ENCODE measurements around the gene N4BP2L2.

N4BP2L2 gene

GRCh38 chr13:32471187-32471922, 67.2 kb downstream of the N4BP2L2 start:
- no peak overlapping the region for H3K9ac ChIP-seq (ENCODE audit: low read depth, low read length)
- no peaks in the 10 kb centered on the region for H3K9me3 ChIP-seq (ENCODE audit: control insufficient read depth, insufficient read depth, low read length)
- H3K27ac ChIP-seq (ENCODE audit: low read depth, low read length), result no peak overlapping the region

GRCh38 chr13:32468502-32469142, 70.0 kb downstream of the N4BP2L2 start:
- H3K9me3 ChIP-seq (ENCODE audit: control insufficient read depth, insufficient read depth, low read length), result no peaks in the 10 kb centered on the region
- H3K9ac ChIP-seq (ENCODE audit: low read depth, low read length), result no peak overlapping the region
- H3K27ac ChIP-seq (ENCODE audit: low read depth, low read length), result no peak overlapping the region

More at GRCh38 chr13:32471187-32471922, 67.2 kb downstream of the N4BP2L2 start:
- no peaks in the 10 kb centered on the region for H3K27me3 ChIP-seq (ENCODE audit: control insufficient read depth, insufficient read depth, low read length)
- no peaks in the 10 kb centered on the region for H3K36me3 ChIP-seq (ENCODE audit: control insufficient read depth, insufficient read depth, low read length)
- H3K4me3 ChIP-seq (ENCODE audit: low read depth, low read length), result no peak overlapping the region
- no peaks in the 10 kb centered on the region for H3K4me1 ChIP-seq (ENCODE audit: control insufficient read depth, insufficient read depth, low read length)

DNA sequence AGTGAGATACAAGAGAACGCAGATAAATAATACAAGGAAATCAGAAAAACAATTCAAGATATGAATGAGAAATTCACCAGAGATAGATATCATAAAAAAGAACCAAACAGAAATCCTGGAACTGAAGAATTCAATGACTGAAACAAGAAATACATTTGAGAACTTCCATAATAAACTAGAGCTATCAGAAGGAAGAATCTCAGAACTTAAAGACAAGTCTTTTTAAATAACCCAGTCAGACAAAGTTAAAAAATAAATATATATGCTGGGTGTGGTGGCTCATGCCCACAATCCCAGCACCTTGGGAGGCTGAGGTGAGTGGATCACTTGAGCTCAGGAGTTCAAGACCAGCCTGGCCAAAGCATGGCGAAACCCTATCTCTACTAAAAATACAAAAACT, 82.0 kb downstream of the N4BP2L2 start:
- Histone ChIP-seq H3K27me3 (ENCODE audit: control insufficient read depth, insufficient read depth, low read length) (no peaks in the 10 kb centered on the region), H3K36me3 (ENCODE audit: control insufficient read depth, insufficient read depth, low read length) (no peaks in the 10 kb centered on the region), H3K27ac (ENCODE audit: low read depth, low read length) (no peak overlapping the region), H3K4me1 (ENCODE audit: control insufficient read depth, insufficient read depth, low read length) (no peaks in the 10 kb centered on the region), H3K9me3 (ENCODE audit: control insufficient read depth, insufficient read depth, low read length) (peaks cover 4% of the 10 kb centered on the region; the same call in 1 of the 2 replicates), H3K4me3 (ENCODE audit: low read depth, low read length) (no peak overlapping the region), H3K9ac (ENCODE audit: low read depth, low read length) (no peak overlapping the region)

More at GRCh38 chr13:32468502-32469142, 70.0 kb downstream of the N4BP2L2 start:
- Histone ChIP-seq H3K27me3 (ENCODE audit: control insufficient read depth, insufficient read depth, low read length) (no peaks in the 10 kb centered on the region), H3K4me1 (ENCODE audit: control insufficient read depth, insufficient read depth, low read length) (no peaks in the 10 kb centered on the region), H3K4me3 (ENCODE audit: low read depth, low read length) (no peak overlapping the region), H3K36me3 (ENCODE audit: control insufficient read depth, insufficient read depth, low read length) (no peaks in the 10 kb centered on the region)

DNA sequence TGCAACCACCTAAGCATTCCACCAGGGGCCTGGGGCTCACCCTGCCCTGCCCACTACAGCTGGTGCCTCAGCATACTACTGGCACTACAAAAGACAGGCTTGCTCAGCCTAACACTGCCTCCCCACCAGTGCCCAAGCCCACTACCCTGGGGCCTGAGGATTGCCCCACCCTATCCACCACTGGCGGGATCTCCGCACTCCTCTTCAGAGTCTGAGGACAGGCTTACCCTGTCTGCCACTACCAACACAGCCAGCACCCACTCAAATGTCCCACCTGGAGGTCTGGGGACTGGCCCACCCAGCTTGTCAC, 83.0 kb downstream of the N4BP2L2 start:
- H3K27me3 ChIP-seq (ENCODE audit: control insufficient read depth, insufficient read depth, low read length), result no peaks in the 10 kb centered on the region
- H3K9ac ChIP-seq (ENCODE audit: low read depth, low read length), result no peak overlapping the region
- no peaks in the 10 kb centered on the region for H3K36me3 ChIP-seq (ENCODE audit: control insufficient read depth, insufficient read depth, low read length)
- H3K9me3 ChIP-seq (ENCODE audit: control insufficient read depth, insufficient read depth, low read length), result peaks cover 4% of the 10 kb centered on the region; the same call in 1 of the 2 replicates
- H3K27ac ChIP-seq (ENCODE audit: low read depth, low read length), result no peak overlapping the region
- no peak overlapping the region for H3K4me3 ChIP-seq (ENCODE audit: low read depth, low read length)
- H3K4me1 ChIP-seq (ENCODE audit: control insufficient read depth, insufficient read depth, low read length), result no peaks in the 10 kb centered on the region

GRCh38 chr13:32454886-32455593, 83.6 kb downstream of the N4BP2L2 start:
- Histone ChIP-seq H3K27ac (ENCODE audit: low read depth, low read length) (no peak overlapping the region), H3K36me3 (ENCODE audit: control insufficient read depth, insufficient read depth, low read length) (no peaks in the 10 kb centered on the region), H3K9me3 (ENCODE audit: control insufficient read depth, insufficient read depth, low read length) (peaks cover 4% of the 10 kb centered on the region; the same call in 1 of the 2 replicates), H3K4me1 (ENCODE audit: control insufficient read depth, insufficient read depth, low read length) (no peaks in the 10 kb centered on the region), H3K4me3 (ENCODE audit: low read depth, low read length) (no peak overlapping the region), H3K27me3 (ENCODE audit: control insufficient read depth, insufficient read depth, low read length) (no peaks in the 10 kb centered on the region), H3K9ac (ENCODE audit: low read depth, low read length) (no peak overlapping the region)

GRCh38 chr13:32453981-32454380, 84.6 kb downstream of the N4BP2L2 start:
- H3K36me3 ChIP-seq (ENCODE audit: control insufficient read depth, insufficient read depth, low read length), result no peaks in the 10 kb centered on the region
- H3K27ac ChIP-seq (ENCODE audit: low read depth, low read length), result no peak overlapping the region
- H3K27me3 ChIP-seq (ENCODE audit: control insufficient read depth, insufficient read depth, low read length), result no peaks in the 10 kb centered on the region
- H3K9ac ChIP-seq (ENCODE audit: low read depth, low read length), result no peak overlapping the region
- no peaks in the 10 kb centered on the region for H3K4me1 ChIP-seq (ENCODE audit: control insufficient read depth, insufficient read depth, low read length)
- no peak overlapping the region for H3K4me3 ChIP-seq (ENCODE audit: low read depth, low read length)
- H3K9me3 ChIP-seq (ENCODE audit: control insufficient read depth, insufficient read depth, low read length), result peaks cover 4% of the 10 kb centered on the region; the same call in 1 of the 2 replicates

DNA sequence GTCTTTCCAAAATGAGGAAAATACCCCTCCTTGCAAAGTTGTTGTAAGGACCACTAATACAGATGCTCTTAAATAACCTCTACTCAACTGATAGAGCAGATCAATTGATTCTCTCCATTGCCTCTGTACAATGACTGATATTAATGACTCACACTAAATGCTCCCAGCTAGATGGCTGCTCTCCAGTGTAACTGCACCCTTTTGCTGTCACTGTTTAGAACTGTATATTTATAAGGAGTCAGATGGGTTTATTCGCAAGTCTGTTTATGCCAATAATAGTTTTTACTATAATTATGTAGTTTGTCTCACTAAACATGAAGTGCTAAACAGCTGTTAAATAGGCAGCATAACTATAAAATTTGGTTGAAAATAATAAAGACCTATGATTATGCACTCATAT, 89.6 kb downstream of the N4BP2L2 start:
- H3K4me3 ChIP-seq (ENCODE audit: low read depth, low read length), result no peak overlapping the region
- no peaks in the 10 kb centered on the region; the same call in 1 of the 2 replicates for H3K9me3 ChIP-seq (ENCODE audit: control insufficient read depth, insufficient read depth, low read length)
- no peaks in the 10 kb centered on the region for H3K4me1 ChIP-seq (ENCODE audit: control insufficient read depth, insufficient read depth, low read length)
- H3K36me3 ChIP-seq (ENCODE audit: control insufficient read depth, insufficient read depth, low read length), result no peaks in the 10 kb centered on the region
- H3K27ac ChIP-seq (ENCODE audit: low read depth, low read length), result no peak overlapping the region
- no peak overlapping the region for H3K9ac ChIP-seq (ENCODE audit: low read depth, low read length)
- no peaks in the 10 kb centered on the region for H3K27me3 ChIP-seq (ENCODE audit: control insufficient read depth, insufficient read depth, low read length)

DNA sequence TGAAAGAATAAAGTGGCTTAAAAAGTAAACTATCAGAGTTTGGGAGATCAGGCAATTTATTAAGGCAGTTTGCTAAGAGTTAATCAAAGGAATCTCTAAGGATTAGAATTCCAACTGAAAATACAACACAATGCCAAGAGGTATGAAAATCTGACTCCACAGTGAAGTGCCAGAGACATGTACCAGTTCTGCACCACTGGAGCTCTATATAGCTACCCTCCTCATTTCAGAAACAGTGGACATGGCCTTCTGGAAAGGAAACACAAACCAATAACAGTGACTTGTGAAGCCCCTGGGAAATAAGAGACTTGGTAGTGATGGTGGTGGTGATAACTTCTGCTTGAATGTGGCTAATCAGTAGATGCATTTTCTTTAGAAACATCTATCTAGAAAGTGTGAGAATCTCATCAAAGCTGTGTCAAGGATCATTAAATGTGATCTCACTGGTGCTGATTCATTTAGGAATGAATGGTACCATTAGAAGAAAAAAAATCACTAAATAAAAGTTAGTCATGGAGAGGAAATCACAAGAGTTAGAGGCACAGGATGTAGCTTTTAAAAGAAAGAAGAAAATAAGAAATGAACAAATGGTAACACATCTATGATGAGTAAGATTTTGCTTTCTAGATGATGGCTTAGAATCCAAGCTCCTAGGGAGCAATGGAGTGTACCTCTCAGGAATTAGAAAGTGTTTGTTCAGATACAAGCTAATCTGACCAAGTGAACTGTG, 90.5 kb downstream of the N4BP2L2 start:
- no peaks in the 10 kb centered on the region for H3K27me3 ChIP-seq (ENCODE audit: control insufficient read depth, insufficient read depth, low read length)
- H3K36me3 ChIP-seq (ENCODE audit: control insufficient read depth, insufficient read depth, low read length), result no peaks in the 10 kb centered on the region
- H3K4me3 ChIP-seq (ENCODE audit: low read depth, low read length), result no peak overlapping the region
- no peaks in the 10 kb centered on the region for H3K4me1 ChIP-seq (ENCODE audit: control insufficient read depth, insufficient read depth, low read length)
- no peak overlapping the region for H3K27ac ChIP-seq (ENCODE audit: low read depth, low read length)
- no peaks in the 10 kb centered on the region; the same call in 1 of the 2 replicates for H3K9me3 ChIP-seq (ENCODE audit: control insufficient read depth, insufficient read depth, low read length)
- no peak overlapping the region for H3K9ac ChIP-seq (ENCODE audit: low read depth, low read length)

GRCh38 chr13:32446773-32447465, 91.7 kb downstream of the N4BP2L2 start:
- no peaks in the 10 kb centered on the region for H3K4me1 ChIP-seq (ENCODE audit: control insufficient read depth, insufficient read depth, low read length)
- no peaks in the 10 kb centered on the region for H3K36me3 ChIP-seq (ENCODE audit: control insufficient read depth, insufficient read depth, low read length)
- no peak overlapping the region for H3K27ac ChIP-seq (ENCODE audit: low read depth, low read length)
- H3K4me3 ChIP-seq (ENCODE audit: low read depth, low read length), result no peak overlapping the region
- no peaks in the 10 kb centered on the region; the same call in 1 of the 2 replicates for H3K9me3 ChIP-seq (ENCODE audit: control insufficient read depth, insufficient read depth, low read length)
- no peak overlapping the region for H3K9ac ChIP-seq (ENCODE audit: low read depth, low read length)
- no peaks in the 10 kb centered on the region for H3K27me3 ChIP-seq (ENCODE audit: control insufficient read depth, insufficient read depth, low read length)

GRCh38 chr13:32446220-32446619, 92.4 kb downstream of the N4BP2L2 start:
- H3K4me3 ChIP-seq (ENCODE audit: low read depth, low read length), result no peak overlapping the region
- H3K9ac ChIP-seq (ENCODE audit: low read depth, low read length), result no peak overlapping the region
- no peaks in the 10 kb centered on the region for H3K4me1 ChIP-seq (ENCODE audit: control insufficient read depth, insufficient read depth, low read length)
- no peak overlapping the region for H3K27ac ChIP-seq (ENCODE audit: low read depth, low read length)
- no peaks in the 10 kb centered on the region for H3K36me3 ChIP-seq (ENCODE audit: control insufficient read depth, insufficient read depth, low read length)
- H3K9me3 ChIP-seq (ENCODE audit: control insufficient read depth, insufficient read depth, low read length), result no peaks in the 10 kb centered on the region; the same call in 1 of the 2 replicates
- H3K27me3 ChIP-seq (ENCODE audit: control insufficient read depth, insufficient read depth, low read length), result no peaks in the 10 kb centered on the region

All from HUES48 (cell line).